Ishikawa (cell line): ENCODE data around the gene CARD11.

ENCODE experiments used
- CEBPB ChIP-seq: IDR thresholded peaks from 2 replicates; pipeline ENCODE4 v1.6.1; 2012
- CREB1 ChIP-seq: IDR thresholded peaks from 2 replicates; pipeline ENCODE4 v1.6.1; 2012; ENCODE audit warnings: low read depth
- EGR1 ChIP-seq: IDR thresholded peaks from 2 replicates; pipeline ENCODE4 v1.6.1; 2012
- EP300 ChIP-seq: IDR thresholded peaks from 2 replicates; pipeline ENCODE4 v1.6.1; 2012; ENCODE audit warnings: borderline replicate concordance
- FOXM1 ChIP-seq: IDR thresholded peaks from 2 replicates; pipeline ENCODE4 v1.6.1; 2012; ENCODE audit warnings: low read depth, borderline replicate concordance
- MAX ChIP-seq: IDR thresholded peaks from 2 replicates; pipeline ENCODE4 v1.6.1; 2012
- NFIC ChIP-seq: IDR thresholded peaks from 2 replicates; pipeline ENCODE4 v1.6.1; 2012
- RAD21 ChIP-seq: IDR thresholded peaks from 2 replicates; pipeline ENCODE4 v1.6.1; 2012; ENCODE audit warnings: low read depth
- REST ChIP-seq: IDR thresholded peaks from 2 replicates; pipeline ENCODE4 v1.6.1; 2012; ENCODE audit warnings: low read depth, mild to moderate bottlenecking
- TAF1 ChIP-seq: IDR thresholded peaks from 2 replicates; pipeline ENCODE4 v1.6.1; 2012; ENCODE audit warnings: low read depth, mild to moderate bottlenecking
- TCF12 ChIP-seq: IDR thresholded peaks from 2 replicates; pipeline ENCODE4 v1.6.1; 2012; ENCODE audit warnings: low read depth
- TEAD4 ChIP-seq: IDR thresholded peaks from 2 replicates; pipeline ENCODE4 v1.6.1; 2012
- USF1 ChIP-seq: IDR thresholded peaks from 2 replicates; pipeline ENCODE4 v1.6.1; 2012
- YY1 ChIP-seq: IDR thresholded peaks from 2 replicates; pipeline ENCODE4 v1.6.1; 2012; ENCODE audit warnings: low read depth
- ZBTB7A ChIP-seq: IDR thresholded peaks from 2 replicates; pipeline ENCODE4 v1.6.1; 2012; ENCODE audit warnings: low read depth

CARD11 gene

GRCh38 chr7:2915023-2915422 lies 128.6 kb downstream of the CARD11 start:
- TF ChIP-seq MAX (no peak), EGR1 (no peak), TCF12 (no peak)

GRCh38 chr7:2913760-2914387 lies 129.8 kb downstream of the CARD11 start:
- TF ChIP-seq TAF1 (no peak), TEAD4 (no peak), MAX (no peak), RAD21 (no peak), USF1 (no peak), YY1 (no peak), ZBTB7A (no peak), TCF12 (no peak), FOXM1 (no peak), CEBPB (no peak), REST (no peak), NFIC (no peak), EP300 (no peak), EGR1 (no peak), CREB1 (no peak)

- no peak for TF ChIP-seq REST
- TF ChIP-seq CEBPB, result no peak
- no peak for TF ChIP-seq EP300
- no peak for TF ChIP-seq YY1
- TF ChIP-seq RAD21, result no peak
Measured at GRCh38 chr7:2912684-2913439, 130.8 kb downstream of the CARD11 start.

GRCh38 chr7:2911466-2911865 lies 132.2 kb downstream of the CARD11 start:
- TF ChIP-seq YY1 (no peak), CREB1 (no peak), CEBPB (no peak), REST (no peak), TAF1 (no peak), EP300 (no peak), NFIC (no peak), MAX (no peak), TEAD4 (no peak), TCF12 (no peak), RAD21 (no peak), USF1 (no peak)
